NT2/D1 (cell line): ENCODE results near the gene LARGE1.
"Not testable (repeated sequence)": the region's sequence is repeated elsewhere in the genome, so short reads cannot be mapped to it uniquely, and the experiment has no call there.

Experiments used
- YY1 ChIP-seq: IDR thresholded peaks from 2 replicates; pipeline ENCODE4 v1.6.1; 2011; ENCODE audit not compliant: insufficient read length, insufficient read depth
- ZNF274 ChIP-seq: IDR thresholded peaks from 2 replicates; pipeline ENCODE4 v1.6.1; 2011; ENCODE audit warnings: mild to moderate bottlenecking, low read depth, low read length

GRCh38 chr22:33858653-33859052 lies 61.6 kb downstream of the LARGE1 start:
- not testable (repeated sequence) for TF ChIP-seq YY1, ZNF274
